Right cardiac atrium (tissue), 5 donors: ENCODE results near the gene FOLR1. TPM values are rescaled to one million over a fixed set of nuclear protein-coding genes. Genes with fewer than 3 reads are reported as not detected.

Experiments used
- ATAC-seq, 2 donors: fragments of 200-7000 bp; cut with Tn5 transposase; one replicate each; pipeline versions ENCODE4 v1.8.0 to v1.9.1; 2020; ENCODE audit warnings: moderate library complexity in 2 of 2, mild to moderate bottlenecking in 1 of 2
- DNase-seq, 3 donors: peaks; one replicate each; pipeline ENCODE4 v3.0.0-alpha.2; 2020
- H3K27ac ChIP-seq: one replicate; pipeline ENCODE4 v1.5.1; 2013; ENCODE audit warnings: mild to moderate bottlenecking, low read length, control low read depth, moderate library complexity
- H3K27me3 ChIP-seq: one replicate; pipeline ENCODE4 v1.6.1; 2013; ENCODE audit not compliant: control insufficient read depth, insufficient read depth
- H3K4me1 ChIP-seq: one replicate; pipeline ENCODE4 v1.6.1; 2013; ENCODE audit warnings: low read length; ENCODE audit not compliant: control insufficient read depth, insufficient read depth
- H3K4me3 ChIP-seq: one replicate; pipeline ENCODE4 v1.5.1; 2013; ENCODE audit warnings: low read length, control low read depth
- H3K9me3 ChIP-seq: one replicate; pipeline ENCODE4 v1.6.1; 2013; ENCODE audit warnings: low read length; ENCODE audit not compliant: control insufficient read depth
- WGBS: extraction: QIAGEN DNeasy Blood & Tissue Kit; methylation state at CpG from one replicate; pipeline ENCODE4 v1.1.7; 2013; 5-methylcytosine and 5-hydroxymethylcytosine counted together
- intact Hi-C, 4 donors: fragments of 100-400 bp; cut with DNase I; formaldehyde crosslinking; loops; one replicate each; pipeline versions ENCODE4 v1.11.0 to v1.14.0; 2022 to 2023
- polyA plus RNA-seq: library from polyadenylated mRNA; stranded (reverse); fragments of 200-250 nt; gene quantifications from one replicate; pipeline ENCODE4 v1.2.3, GENCODE V29; 2013
- total RNA-seq, 4 donors: library from RNA; stranded (reverse); fragmentation: NEBNext Ultra II Directional; extraction: Animal tissue kit (Norgen Biotek cat#: 25700); gene quantifications; one replicate each; pipeline ENCODE4 v1.2.1, GENCODE V29; 2021
- donor health status: healthy with polysubstance abuse.
- donor health status: DM: no; HTN: yes; CAD: no.
- donor health status: DM: no; HTN: no; CAD: no.
- donor health status: DM: no; HTN: yes; CAD: no; lungs with severe emphysema.
- donor health status: DM: yes; HTN: yes; CAD: no.

The FOLR1 gene
- total and polyA plus RNA-seq, 5 donors, result 0.18 to 0.32 (median 0.26) TPM; not detected in 2

GRCh38 chr11:72244060-72244360, 52.1 kb downstream of the FOLR1 start, which contains the start of gene PHOX2A:
PHOX2A (minus strand) TSS chr11:72244176; CDS start chr11:72244004, 172 bp downstream.
- Histone ChIP-seq H3K4me3 (peak within 1 kb of the TSS; percentile 33), H3K9me3 (no peaks in the 10 kb centered on the region), H3K27me3 (no peaks in the 10 kb centered on the region), H3K27ac (no peak within 1 kb of the TSS), H3K4me1 (peaks cover 7% of the 10 kb centered on the region)
- peak in 1 of 3 donors; percentile 14 for DNase-seq
- intact Hi-C loops, result no loop called here
- 2% methylated on average over 37 of the region's 37 CpGs for WGBS
- no peak for ATAC-seq

- intact Hi-C loops, result no loop called here
- H3K27ac ChIP-seq, result no peak overlapping the region
- no peaks in the 10 kb centered on the region for H3K27me3 ChIP-seq
- ATAC-seq, result no peak
- DNase-seq, result peak in 1 of 3 donors; percentile 19
- 6% methylated on average over 46 of the region's 46 CpGs for WGBS
- peak overlapping the region; percentile 33 for H3K4me3 ChIP-seq
- peaks cover 2% of the 10 kb centered on the region for H3K4me1 ChIP-seq
- no peaks in the 10 kb centered on the region for H3K9me3 ChIP-seq
Observed at GRCh38 chr11:72244361-72245262, 52.7 kb downstream of the FOLR1 start.

GRCh38 chr11:72245263-72245816, 53.4 kb downstream of the FOLR1 start:
- no peaks in the 10 kb centered on the region for H3K27me3 ChIP-seq

More at GRCh38 chr11:72245263-72245816, 53.4 kb downstream of the FOLR1 start:
- no peaks in the 10 kb centered on the region for H3K9me3 ChIP-seq
- intact Hi-C loops, result no loop called here
- peaks cover 2% of the 10 kb centered on the region for H3K4me1 ChIP-seq
- WGBS, result 14% methylated on average over 19 of the region's 19 CpGs
- no peak overlapping the region for H3K4me3 ChIP-seq
- no peak overlapping the region for H3K27ac ChIP-seq
- DNase-seq (no peak), ATAC-seq (no peak)

Other genes starting within 250 kb of the FOLR1 start
- gene IL18BP, start 193.2 kb upstream of the FOLR1 start, total RNA-seq, result 1 to 10 TPM; 2.7 to 5.3 (median 4.1) TPM
- gene IL18BP, start 193.2 kb upstream of the FOLR1 start, polyA plus RNA-seq, result 3.3 TPM
- 100 to 1,000 TPM in 3 of 4 donors, 10 to 100 TPM in 1; 75.8 to 125 (median 102) TPM for gene NUMA1, start 111.6 kb upstream of the FOLR1 start, total RNA-seq
- 104 TPM for gene NUMA1, start 111.6 kb upstream of the FOLR1 start, polyA plus RNA-seq
- 1 to 10 TPM; 3.8 to 5.5 (median 4.9) TPM for gene LRRC51, start 111.3 kb upstream of the FOLR1 start, total RNA-seq
- 3.8 TPM for gene LRRC51, start 111.3 kb upstream of the FOLR1 start, polyA plus RNA-seq
- gene LAMTOR1, start 88.8 kb upstream of the FOLR1 start, total RNA-seq, result 10 to 100 TPM; 70.7 to 88.5 (median 80.7) TPM
- 124 TPM for gene LAMTOR1, start 88.8 kb upstream of the FOLR1 start, polyA plus RNA-seq
- gene TOMT, start 86.2 kb upstream of the FOLR1 start, total RNA-seq, result not detected
- gene TOMT, start 86.2 kb upstream of the FOLR1 start, polyA plus RNA-seq, result not detected
- 10 to 100 TPM; 36.3 to 50.1 (median 40.0) TPM for gene ANAPC15, start 79.4 kb upstream of the FOLR1 start, total RNA-seq
- gene ANAPC15, start 79.4 kb upstream of the FOLR1 start, polyA plus RNA-seq, result 77.7 TPM
- gene FOLR3, start 56.4 kb upstream of the FOLR1 start, total RNA-seq, result 1 to 10 TPM in 2 of 4 donors, under 1 TPM in 1, not detected in 1; 0.49 to 1.2 (median 1.1) TPM
- gene FOLR3, start 56.4 kb upstream of the FOLR1 start, polyA plus RNA-seq, result not detected
- gene FOLR2, start 24.7 kb downstream of the FOLR1 start, total RNA-seq, result 10 to 100 TPM; 29.8 to 41.2 (median 38.7) TPM
- 11.9 TPM for gene FOLR2, start 24.7 kb downstream of the FOLR1 start, polyA plus RNA-seq
- gene INPPL1, start 32.6 kb downstream of the FOLR1 start, total RNA-seq, result 100 to 1,000 TPM; 107 to 149 (median 125) TPM
- gene INPPL1, start 32.6 kb downstream of the FOLR1 start, polyA plus RNA-seq, result 79.2 TPM
- gene PHOX2A, start 52.0 kb downstream of the FOLR1 start, total RNA-seq, result not detected
- 0.18 TPM for gene PHOX2A, start 52.0 kb downstream of the FOLR1 start, polyA plus RNA-seq
- gene CLPB, start 242.4 kb downstream of the FOLR1 start, total RNA-seq, result 10 to 100 TPM; 13.5 to 17.7 (median 17.4) TPM
- gene CLPB, start 242.4 kb downstream of the FOLR1 start, polyA plus RNA-seq, result 11.0 TPM